ENCODE data around the gene OPCML. TPM values are rescaled to one million over a fixed set of nuclear protein-coding genes. Genes with fewer than 3 reads are reported as not detected.

OPCML gene
- total and polyA plus RNA-seq, 2 experiments from 2014 or later, result 1.2 to 4.4 TPM

GRCh38 chr11:132763503-132763902 is 768.8 kb downstream of the OPCML start:
- Mint-ChIP-seq H3K27me3 (ENCODE audit: insufficient read depth, low read depth, poor library complexity) (no peaks in the 10 kb centered on the region), H3K27ac (no peak overlapping the region), H3K36me3 (ENCODE audit: low read depth) (no peaks in the 10 kb centered on the region), H3K9me3 (peaks cover 6% of the 10 kb centered on the region; the same call in 2 of the 3 replicates), H3K4me3 (no peak overlapping the region), H3K4me1 (peaks cover 3% of the 10 kb centered on the region; the same call in 2 of the 3 replicates)
- ATAC-seq (no peak), DNase-seq (ENCODE audit: low spot score) (no peak)
- Histone ChIP-seq H3K27ac (ENCODE audit: low read depth) (no peak overlapping the region), H3K4me2 (no peak overlapping the region), H3F3A (replicated peaks; ENCODE audit: low read depth) (no peaks in the 10 kb centered on the region), H3K79me2 (replicated peaks; ENCODE audit: insufficient read depth) (no peaks in the 10 kb centered on the region), H4K20me1 (replicated peaks; ENCODE audit: insufficient read depth) (no peaks in the 10 kb centered on the region), H3K36me3 (ENCODE audit: insufficient read depth) (no peaks in the 10 kb centered on the region), H2AFZ (no peak overlapping the region), H3K4me3 (no peak overlapping the region), H3K9me2 (ENCODE audit: insufficient read depth) (no peaks in the 10 kb centered on the region; the same call in 1 of the 2 replicates), H3K27me3 (ENCODE audit: insufficient read depth) (no peaks in the 10 kb centered on the region), H3K4me1 (ENCODE audit: insufficient read depth) (no peaks in the 10 kb centered on the region)
- TF ChIP-seq EZH2phosphoT487 (IDR thresholded peaks at IDR 0.05; ENCODE audit: unreplicated experiment), result no peak
- TF ChIP-seq ZNF331 (CRISPR knock-in tag; IDR thresholded peaks at IDR 0.05; ENCODE audit: low read depth), result no peak
- TF ChIP-seq, protein P1, sequence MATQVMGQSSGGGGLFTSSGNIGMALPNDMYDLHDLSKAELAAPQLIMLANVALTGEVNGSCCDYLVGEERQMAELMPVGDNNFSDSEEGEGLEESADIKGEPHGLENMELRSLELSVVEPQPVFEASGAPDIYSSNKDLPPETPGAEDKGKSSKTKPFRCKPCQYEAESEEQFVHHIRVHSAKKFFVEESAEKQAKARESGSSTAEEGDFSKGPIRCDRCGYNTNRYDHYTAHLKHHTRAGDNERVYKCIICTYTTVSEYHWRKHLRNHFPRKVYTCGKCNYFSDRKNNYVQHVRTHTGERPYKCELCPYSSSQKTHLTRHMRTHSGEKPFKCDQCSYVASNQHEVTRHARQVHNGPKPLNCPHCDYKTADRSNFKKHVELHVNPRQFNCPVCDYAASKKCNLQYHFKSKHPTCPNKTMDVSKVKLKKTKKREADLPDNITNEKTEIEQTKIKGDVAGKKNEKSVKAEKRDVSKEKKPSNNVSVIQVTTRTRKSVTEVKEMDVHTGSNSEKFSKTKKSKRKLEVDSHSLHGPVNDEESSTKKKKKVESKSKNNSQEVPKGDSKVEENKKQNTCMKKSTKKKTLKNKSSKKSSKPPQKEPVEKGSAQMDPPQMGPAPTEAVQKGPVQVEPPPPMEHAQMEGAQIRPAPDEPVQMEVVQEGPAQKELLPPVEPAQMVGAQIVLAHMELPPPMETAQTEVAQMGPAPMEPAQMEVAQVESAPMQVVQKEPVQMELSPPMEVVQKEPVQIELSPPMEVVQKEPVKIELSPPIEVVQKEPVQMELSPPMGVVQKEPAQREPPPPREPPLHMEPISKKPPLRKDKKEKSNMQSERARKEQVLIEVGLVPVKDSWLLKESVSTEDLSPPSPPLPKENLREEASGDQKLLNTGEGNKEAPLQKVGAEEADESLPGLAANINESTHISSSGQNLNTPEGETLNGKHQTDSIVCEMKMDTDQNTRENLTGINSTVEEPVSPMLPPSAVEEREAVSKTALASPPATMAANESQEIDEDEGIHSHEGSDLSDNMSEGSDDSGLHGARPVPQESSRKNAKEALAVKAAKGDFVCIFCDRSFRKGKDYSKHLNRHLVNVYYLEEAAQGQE (IDR thresholded peaks at IDR 0.05; ENCODE audit: unreplicated experiment), result no peak
- no peak for TF ChIP-seq JUNB (IDR thresholded peaks at IDR 0.05; ENCODE audit: unreplicated experiment)
- TF ChIP-seq NANOG (IDR thresholded peaks at IDR 0.05; ENCODE audit: borderline replicate concordance), result no peak
- no peak for TF ChIP-seq STAT1 (IDR thresholded peaks at IDR 0.05; ENCODE audit: unreplicated experiment)
- TF ChIP-seq, protein P2, sequence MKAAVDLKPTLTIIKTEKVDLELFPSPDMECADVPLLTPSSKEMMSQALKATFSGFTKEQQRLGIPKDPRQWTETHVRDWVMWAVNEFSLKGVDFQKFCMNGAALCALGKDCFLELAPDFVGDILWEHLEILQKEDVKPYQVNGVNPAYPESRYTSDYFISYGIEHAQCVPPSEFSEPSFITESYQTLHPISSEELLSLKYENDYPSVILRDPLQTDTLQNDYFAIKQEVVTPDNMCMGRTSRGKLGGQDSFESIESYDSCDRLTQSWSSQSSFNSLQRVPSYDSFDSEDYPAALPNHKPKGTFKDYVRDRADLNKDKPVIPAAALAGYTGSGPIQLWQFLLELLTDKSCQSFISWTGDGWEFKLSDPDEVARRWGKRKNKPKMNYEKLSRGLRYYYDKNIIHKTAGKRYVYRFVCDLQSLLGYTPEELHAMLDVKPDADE (IDR thresholded peaks at IDR 0.05), result no peak
- TF ChIP-seq ZNF462 (CRISPR knock-in tag; IDR thresholded peaks at IDR 0.05), result no peak
- no peak for TF ChIP-seq EZH2 (IDR thresholded peaks at IDR 0.05; ENCODE audit: low read depth, unreplicated experiment)
- TF ChIP-seq CREB1 (CRISPR knock-in tag; IDR thresholded peaks at IDR 0.05; ENCODE audit: low read depth), result no peak
- TF ChIP-seq, protein P3, sequence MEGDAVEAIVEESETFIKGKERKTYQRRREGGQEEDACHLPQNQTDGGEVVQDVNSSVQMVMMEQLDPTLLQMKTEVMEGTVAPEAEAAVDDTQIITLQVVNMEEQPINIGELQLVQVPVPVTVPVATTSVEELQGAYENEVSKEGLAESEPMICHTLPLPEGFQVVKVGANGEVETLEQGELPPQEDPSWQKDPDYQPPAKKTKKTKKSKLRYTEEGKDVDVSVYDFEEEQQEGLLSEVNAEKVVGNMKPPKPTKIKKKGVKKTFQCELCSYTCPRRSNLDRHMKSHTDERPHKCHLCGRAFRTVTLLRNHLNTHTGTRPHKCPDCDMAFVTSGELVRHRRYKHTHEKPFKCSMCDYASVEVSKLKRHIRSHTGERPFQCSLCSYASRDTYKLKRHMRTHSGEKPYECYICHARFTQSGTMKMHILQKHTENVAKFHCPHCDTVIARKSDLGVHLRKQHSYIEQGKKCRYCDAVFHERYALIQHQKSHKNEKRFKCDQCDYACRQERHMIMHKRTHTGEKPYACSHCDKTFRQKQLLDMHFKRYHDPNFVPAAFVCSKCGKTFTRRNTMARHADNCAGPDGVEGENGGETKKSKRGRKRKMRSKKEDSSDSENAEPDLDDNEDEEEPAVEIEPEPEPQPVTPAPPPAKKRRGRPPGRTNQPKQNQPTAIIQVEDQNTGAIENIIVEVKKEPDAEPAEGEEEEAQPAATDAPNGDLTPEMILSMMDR (conservative IDR thresholded peaks at IDR 0.05; ENCODE audit: low read depth in 2 of 2), result no peak
- TF ChIP-seq POLR2AphosphoS5 (IDR thresholded peaks at IDR 0.05; ENCODE audit: low read depth), result no peak
- TF ChIP-seq ZNF114 (CRISPR knock-in tag; IDR thresholded peaks at IDR 0.05), result no peak

Measured in GM23338 (cell line).